HG03103 (cell line): ENCODE measurements around the gene DEFB131A.
"Not testable (repeated sequence)": the region's sequence is repeated elsewhere in the genome, so short reads cannot be mapped to it uniquely, and the experiment has no call there.

ENCODE experiments used
- ATAC-seq: cut with Tn5 transposase; IDR thresholded peaks from one replicate; pipeline ENCODE4 v1.9.1; 2021; ENCODE audit warnings: low read depth; ENCODE audit not compliant: unreplicated experiment

The DEFB131A gene

DNA sequence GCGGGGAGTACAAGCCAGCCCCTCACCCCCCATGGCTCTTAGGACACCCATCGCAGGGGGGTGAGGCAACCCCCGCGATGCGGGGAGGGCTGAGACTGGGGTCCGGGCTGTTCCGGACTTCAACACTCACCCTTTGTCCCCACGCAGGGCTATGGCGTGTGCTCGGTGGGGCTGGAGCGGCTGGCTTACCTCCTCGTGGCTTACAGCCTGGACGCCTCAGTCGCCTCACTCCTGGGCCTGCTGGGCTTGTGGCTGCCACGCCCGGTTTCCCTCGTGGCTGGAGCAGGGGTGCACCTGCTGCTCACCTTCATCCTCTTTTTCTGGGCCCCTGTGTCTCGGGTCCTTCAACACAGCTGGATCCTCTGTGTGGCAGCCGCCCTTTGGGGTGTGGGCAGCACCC is 49.4 kb downstream of the DEFB131A start:
- not testable (repeated sequence) for ATAC-seq

DNA sequence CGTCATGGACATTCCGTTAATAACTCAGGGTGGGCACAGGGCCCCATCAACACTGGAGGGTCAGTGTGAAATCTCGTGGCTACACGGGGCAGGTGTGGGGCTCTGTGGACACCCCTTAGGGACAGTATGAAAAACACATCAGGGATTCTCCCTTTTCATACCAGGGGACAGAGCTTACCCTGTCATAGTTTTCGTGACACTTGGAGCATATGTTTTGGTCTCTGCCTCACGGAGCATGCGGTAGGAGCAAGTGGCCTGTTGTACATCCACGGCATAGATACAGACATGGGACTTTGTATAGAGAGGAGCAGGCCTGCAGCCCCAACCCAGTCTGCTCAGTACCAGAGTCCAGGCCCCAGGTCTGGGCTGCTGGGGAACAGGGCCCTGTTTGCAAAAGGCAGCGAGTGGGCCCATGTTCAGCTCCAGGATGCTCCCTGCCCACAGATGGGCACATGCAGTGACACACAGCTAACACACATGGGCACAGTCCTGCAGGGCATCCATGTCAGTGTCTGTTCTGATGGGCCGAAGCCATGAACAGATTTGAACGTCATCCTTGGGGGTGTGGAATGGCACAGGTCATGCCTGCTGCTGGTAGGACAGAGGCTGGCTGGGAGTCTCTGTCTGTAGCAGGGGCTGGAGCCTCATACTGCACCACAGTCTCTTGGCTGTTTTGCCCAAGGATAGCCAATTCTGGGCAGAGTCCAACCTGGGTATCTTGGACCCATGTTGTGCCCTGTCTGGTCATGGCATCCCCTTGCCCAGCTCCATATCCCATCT is 50.2 kb downstream of the DEFB131A start:
- ATAC-seq: not testable (repeated sequence)

DNA sequence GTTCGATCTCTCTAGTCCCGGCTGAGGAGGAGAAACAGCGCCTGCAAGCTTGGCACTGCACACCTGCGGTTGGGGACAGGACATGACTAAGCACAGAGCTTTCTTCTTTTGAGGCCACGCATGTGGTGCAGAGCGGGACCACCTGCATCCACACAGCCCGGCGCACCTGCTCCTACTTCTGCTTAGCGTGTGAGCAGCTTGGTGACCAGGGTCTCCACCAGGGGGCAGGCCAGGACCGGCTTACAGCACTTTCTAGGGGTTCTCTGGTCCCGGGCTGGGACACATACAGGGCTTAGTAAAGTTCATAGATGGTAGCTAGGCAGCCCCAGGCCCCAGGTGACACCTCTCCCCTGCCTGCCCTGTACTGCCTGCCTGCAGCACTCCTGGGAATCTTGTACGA is 51.2 kb downstream of the DEFB131A start:
- not testable (repeated sequence) for ATAC-seq

DNA sequence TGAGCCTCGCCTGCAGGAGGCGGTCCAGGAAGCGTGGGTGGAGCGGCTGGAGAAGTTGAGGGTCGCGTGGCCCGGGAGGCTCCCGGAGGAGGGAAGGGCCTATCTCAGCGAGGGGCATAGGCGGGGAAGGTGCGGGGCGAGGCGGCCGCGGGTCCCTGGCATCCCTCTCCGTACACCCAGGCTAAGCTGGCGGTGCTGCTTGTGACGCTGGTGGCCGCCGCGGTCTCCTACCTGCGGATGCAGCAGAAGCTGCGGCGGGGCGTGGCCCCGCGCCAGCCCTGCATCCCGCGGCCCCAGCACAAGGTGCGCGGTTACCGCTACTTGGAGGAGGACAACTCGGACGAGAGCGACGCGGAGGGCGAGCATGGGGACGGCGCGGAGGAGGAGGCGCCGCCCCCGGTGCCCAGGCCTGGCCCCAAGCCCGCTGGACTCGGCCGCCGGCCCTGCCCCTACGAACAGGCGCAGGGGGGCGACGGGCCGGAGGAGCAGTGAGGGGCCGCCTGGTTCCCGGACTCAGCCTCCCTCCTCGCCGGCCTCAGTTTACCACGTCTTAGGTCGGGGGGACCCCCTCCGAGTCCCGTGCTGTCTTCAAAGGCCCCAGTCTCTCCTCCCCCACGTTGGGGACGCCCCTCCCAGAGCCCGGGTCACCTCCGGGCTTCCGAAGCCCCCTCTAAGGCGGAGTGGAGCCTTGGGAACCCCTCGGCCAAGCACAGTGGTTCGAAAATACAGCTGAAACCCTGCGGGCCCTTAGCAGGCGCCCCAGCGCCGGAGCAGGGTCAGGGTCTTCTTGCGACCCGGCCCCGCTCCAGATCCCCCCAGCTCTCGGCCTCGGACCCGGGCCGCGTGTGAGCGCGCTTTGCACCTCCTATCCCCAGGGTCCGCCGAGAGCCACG is 53.6 kb downstream of the DEFB131A start:
- ATAC-seq: not testable (repeated sequence)

DNA sequence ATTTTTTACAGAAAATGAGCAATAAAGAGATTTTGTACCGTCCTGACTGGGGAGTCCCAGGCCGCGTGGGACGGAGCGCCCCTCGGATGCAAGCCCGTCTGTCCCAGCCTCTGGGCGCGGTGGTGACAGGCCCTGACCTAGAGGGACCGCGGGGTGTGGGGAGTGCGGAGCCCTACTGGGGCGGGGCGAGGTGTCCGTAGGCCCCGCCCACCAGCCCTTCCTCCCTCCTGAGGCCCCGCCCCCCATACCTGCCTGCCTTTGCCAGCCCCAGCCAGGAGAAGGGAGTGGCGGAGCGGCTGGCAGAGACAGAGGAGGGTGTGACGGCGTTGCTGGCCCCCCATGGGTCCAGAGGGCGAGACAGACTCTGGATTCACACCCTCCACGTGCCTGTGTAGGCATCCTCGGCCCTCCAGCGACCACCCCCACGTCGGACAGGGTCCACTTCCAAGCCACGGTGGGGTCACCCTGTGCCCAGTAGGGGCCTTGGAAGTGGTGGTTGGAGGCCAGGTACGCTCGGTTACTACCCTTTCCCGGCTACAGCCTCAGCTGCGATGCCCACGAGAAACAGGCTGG is 54.3 kb downstream of the DEFB131A start:
- ATAC-seq: not testable (repeated sequence)

DNA sequence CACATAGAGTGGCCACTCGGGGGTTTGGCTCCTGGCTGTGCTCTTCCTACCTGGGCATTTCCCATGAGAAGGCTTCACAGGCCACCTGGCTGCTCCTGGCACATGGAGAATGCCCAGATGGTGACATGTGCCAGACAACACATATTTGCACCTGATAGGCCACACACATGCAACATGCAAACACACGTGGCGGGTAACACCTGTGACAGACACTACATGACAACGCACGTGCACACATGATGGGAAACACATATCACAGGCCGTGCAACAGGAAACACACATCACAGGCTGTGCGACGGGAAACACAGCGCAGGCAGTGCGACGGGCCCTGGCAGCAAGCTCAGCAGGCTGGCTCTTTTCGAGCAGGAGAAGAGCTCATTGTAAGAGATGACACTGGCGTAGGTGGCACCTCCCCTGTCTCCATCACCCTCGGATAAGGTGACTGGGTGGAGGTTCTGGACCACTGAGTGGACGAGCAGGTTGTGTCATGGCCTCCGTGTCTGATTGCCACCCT is 55.8 kb downstream of the DEFB131A start:
- ATAC-seq: not testable (repeated sequence)
